GM21360 (cell line): ENCODE data around the gene ITM2B.
A peak's percentile ranks its signal among the peaks of the same experiment; 100 is the strongest.

Source experiments
- ATAC-seq: cut with Tn5 transposase; IDR thresholded peaks from one replicate; pipeline ENCODE4 v1.9.1; 2021; ENCODE audit warnings: mild to moderate bottlenecking, moderate library complexity; ENCODE audit not compliant: unreplicated experiment

The ITM2B gene

GRCh38 chr13:48302871-48303358 lies 69.9 kb downstream of the ITM2B start:
- no peak for ATAC-seq

DNA sequence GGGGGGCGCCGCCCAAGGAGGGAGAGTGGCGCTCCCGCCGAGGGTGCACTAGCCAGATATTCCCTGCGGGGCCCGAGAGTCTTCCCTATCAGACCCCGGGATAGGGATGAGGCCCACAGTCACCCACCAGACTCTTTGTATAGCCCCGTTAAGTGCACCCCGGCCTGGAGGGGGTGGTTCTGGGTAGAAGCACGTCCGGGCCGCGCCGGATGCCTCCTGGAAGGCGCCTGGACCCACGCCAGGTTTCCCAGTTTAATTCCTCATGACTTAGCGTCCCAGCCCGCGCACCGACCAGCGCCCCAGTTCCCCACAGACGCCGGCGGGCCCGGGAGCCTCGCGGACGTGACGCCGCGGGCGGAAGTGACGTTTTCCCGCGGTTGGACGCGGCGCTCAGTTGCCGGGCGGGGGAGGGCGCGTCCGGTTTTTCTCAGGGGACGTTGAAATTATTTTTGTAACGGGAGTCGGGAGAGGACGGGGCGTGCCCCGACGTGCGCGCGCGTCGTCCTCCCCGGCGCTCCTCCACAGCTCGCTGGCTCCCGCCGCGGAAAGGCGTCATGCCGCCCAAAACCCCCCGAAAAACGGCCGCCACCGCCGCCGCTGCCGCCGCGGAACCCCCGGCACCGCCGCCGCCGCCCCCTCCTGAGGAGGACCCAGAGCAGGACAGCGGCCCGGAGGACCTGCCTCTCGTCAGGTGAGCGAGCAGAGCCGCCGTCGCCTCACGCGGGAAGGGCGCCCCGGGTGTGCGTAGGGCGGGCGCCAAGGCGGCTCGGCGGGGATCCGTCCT lies 70.5 kb downstream of the ITM2B start, which contains the start of gene RB1:
TSS of gene RB1 (plus strand) at position 393 of the 784 bp plus-strand sequence. CDS start at position 555, 162 bp downstream.
- peak; percentile 71 for ATAC-seq

GRCh38 chr13:48304143-48304876 lies 71.3 kb downstream of the ITM2B start:
- ATAC-seq, result peak; percentile 62

GRCh38 chr13:48311223-48311622 lies 78.2 kb downstream of the ITM2B start:
- no peak for ATAC-seq

DNA sequence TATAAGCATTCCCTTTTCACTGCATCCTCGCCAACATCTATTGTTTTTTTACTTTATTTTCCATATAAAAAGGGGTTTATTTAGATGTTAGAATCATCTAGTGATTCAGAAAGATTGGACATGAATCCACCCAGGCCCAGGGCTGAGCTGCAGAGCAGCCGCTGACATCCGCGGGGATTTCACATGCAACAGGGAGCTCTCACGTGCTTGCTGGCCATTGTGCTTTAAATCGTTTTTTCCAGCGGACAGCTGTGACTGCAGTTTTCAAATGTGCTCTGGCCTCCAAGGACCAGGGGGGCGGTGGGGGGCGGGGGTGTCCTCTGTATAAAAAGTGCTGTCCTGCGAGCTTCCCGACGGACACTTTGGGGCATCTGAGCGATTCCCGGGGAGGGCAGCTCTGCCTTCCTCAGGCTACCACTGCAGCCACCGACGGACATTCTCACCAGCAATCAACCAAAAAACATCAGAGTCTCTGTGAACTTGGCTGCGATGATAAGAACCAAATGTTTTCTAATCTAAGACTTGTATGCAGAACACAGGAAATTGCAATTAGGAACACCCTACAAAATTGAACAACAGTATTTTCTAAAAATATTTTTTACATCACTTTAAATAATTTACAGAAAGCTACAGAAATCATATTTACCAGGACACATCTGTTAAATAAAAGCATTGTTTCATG lies 83.1 kb downstream of the ITM2B start:
- no peak for ATAC-seq

DNA sequence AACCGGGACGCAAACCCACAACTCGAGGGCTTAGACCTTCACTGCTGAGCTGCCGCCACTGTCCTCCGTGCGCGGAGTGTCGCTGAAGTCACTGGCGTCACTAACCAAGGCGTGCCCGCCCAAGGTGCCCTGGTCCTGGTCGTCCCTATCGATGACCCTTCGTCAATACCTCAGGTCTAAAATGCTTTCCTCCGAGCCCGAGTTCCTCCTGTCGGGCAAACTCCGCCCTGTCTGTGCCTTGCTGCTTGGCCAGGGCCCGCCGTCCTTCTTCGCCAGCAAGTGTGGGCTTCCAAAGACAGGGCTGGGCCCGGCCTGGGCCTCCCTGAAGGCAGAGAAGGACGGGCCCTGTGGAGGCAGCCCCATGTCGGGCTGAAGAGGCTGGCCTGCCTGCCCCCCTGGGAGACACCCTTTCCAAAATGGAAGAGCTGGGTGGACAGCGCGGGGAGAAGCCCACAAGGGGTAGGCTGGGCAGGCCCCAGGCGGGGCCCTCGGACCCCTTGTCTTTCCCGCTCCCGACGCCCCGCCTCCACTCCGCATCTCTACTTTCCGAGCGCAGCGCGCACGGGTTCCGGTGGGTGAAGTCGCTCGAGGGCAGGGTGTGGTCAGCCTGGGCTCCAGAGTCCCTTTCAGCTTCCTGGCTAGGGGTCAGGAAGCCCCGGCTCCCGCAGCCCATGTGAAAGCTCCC lies 84.0 kb downstream of the ITM2B start:
- ATAC-seq, result no peak

DNA sequence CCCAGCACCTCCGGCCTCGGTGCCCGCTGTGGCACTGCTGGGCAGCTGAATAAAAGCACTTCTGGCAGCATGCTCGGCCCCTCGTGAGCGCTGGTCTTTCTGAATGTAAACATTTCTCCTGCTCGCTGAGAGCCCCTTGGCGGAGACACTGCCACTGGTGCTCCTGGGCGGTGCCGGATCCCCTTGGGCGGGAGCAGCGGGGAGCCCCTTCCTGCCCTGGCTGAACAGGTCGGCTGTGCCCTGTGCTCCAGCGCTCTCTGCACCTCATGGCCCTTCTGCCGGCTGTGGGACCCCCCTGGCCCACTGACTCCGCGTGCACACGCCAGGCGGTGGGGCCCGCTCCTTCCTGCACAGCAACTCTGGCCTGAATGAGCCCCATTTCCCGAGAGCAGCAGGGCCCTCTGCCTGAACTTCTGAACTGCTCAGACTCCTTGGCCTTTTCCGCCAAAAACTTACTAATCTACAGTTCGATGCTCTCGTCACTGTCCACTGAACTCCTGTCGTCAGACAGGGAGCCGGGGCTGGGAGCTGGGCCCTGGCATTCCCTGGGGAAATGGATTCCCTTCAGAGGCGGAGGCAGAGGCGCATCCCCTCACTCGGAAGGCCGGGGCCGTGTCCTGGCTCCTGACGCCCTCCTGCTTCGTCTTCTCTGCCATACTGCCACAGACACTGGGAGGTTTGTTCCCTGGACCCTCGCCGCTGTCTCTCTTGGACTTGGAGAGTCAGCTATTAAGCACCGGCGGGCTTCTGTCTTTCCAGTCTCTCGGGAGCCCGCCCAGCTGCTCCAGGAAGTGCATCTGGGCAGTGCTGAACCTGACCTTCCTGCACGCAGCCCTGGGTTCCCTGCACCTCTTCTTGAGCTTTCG lies 84.7 kb downstream of the ITM2B start:
- ATAC-seq, result no peak

DNA sequence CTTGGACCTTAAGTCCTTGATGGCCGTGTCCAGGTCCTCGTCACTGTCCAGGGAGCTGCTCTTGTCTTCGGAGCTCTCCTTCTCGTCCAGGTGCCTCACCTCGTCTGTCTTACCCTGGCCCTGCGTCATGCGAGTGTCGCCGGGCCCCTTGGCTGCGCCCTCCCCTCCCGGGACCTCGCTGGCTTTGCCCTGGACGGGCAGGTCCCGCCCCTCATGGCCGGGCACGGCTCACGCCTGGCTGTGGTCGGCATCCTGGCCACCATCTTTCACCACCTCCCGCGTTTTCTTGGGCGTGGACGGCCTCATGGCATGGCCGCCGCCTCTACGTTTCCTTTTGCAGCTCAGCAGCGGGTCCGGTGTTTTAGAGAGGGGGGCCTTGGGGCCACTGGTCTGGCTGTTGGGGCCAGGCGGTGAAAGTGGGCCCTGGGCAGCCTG lies 85.4 kb downstream of the ITM2B start:
- ATAC-seq, result no peak

DNA sequence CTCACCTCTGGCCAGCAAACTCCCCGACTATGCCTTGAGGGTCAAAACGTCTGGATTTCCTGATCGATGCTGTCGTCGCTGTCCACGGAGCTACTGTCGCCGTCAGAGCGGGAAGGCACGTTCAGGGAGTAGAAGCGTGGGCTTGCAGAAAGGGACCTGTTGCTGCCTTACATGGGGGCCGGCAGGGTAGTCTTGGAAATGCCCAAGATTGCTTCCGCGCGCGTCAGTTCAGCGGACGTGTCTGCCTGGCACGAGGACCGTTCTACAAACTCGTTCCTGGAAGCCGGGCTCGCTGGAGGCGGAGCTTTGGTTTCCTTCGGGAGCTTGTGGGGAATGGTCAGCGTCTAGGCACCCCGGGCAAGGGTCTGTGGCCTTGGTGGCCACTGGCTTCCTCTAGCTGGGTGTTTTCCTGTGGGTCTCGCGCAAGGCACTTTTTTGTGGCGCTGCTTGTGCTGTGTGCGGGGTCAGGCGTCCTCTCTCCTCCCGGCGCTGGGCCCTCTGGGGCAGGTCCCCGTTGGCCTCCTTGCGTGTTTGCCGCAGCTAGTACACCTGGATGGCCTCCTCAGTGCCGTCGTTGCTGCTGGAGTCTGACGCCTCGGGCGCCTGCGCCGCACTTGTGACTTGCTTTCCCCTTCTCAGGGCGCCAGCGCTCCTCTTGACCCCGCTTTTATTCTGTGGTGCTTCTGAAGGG lies 86.0 kb downstream of the ITM2B start:
- no peak for ATAC-seq
